Measurements from ENCODE around the gene CCNYL1.
"Not testable (repeated sequence)": the region's sequence is repeated elsewhere in the genome, so short reads cannot be mapped to it uniquely, and the experiment has no call there.

CCNYL1 gene

DNA sequence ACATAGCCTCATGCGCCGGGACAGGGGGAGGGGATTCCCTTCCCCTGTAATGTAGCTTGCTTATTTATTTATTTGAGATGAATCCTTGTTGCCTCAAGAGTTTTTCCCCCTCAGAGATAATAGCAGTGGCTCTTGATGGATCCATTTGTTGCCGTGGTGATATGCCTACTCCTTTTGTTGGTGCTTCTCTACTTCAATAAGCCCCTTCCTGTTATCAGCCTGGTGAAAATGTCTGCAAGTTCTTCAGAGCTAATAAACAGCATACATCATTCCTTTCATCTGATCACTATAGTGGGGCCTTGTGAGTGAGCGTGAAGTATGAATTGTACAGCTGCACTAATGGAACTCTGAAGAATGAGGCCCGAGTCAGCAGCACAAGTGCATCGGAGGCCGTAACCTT is 38.9 kb downstream of the CCNYL1 start:
- Histone ChIP-seq H3K9me3 (no peaks in the 10 kb centered on the region), H3K4me3 (no peak overlapping the region), H3K27me3 (no peaks in the 10 kb centered on the region), H3K27ac (no peak overlapping the region), H3K36me3 (peaks cover 4 to 42% (median 27%) of the 10 kb centered on the region in 3 donors), H3K4me1 (no peaks in the 10 kb centered on the region)
- DNase-seq = no peak
- intact Hi-C loops (cut with DNase I; ENCODE audit: low total_unique reads) = no loop called here
- TF ChIP-seq, protein P1, sequence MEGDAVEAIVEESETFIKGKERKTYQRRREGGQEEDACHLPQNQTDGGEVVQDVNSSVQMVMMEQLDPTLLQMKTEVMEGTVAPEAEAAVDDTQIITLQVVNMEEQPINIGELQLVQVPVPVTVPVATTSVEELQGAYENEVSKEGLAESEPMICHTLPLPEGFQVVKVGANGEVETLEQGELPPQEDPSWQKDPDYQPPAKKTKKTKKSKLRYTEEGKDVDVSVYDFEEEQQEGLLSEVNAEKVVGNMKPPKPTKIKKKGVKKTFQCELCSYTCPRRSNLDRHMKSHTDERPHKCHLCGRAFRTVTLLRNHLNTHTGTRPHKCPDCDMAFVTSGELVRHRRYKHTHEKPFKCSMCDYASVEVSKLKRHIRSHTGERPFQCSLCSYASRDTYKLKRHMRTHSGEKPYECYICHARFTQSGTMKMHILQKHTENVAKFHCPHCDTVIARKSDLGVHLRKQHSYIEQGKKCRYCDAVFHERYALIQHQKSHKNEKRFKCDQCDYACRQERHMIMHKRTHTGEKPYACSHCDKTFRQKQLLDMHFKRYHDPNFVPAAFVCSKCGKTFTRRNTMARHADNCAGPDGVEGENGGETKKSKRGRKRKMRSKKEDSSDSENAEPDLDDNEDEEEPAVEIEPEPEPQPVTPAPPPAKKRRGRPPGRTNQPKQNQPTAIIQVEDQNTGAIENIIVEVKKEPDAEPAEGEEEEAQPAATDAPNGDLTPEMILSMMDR (IDR thresholded peaks at IDR 0.05) = no peak

DNA sequence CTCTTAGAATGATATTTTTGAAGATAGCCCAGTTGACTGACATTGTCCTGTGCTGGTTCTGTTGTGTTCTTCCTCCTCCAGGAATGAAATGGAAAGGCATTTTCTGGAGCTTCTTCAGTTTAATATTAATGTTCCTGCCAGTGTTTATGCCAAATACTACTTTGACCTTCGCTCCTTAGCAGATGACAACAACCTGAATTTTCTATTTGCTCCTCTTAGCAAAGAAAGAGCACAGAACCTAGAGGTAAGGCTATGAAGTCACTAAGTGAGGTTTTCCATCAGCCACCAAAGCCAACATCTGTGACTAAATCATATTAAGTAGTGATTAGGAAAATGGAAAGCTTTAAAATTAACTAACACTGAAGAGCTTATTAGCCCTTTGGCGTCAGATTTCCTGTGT is 39.4 kb downstream of the CCNYL1 start:
- TF ChIP-seq, protein P1 (IDR thresholded peaks at IDR 0.05) = no peak
- intact Hi-C loops (cut with DNase I; ENCODE audit: low total_unique reads) = no loop called here
- no peak for DNase-seq
- Histone ChIP-seq H3K27ac (no peak overlapping the region), H3K4me3 (no peak overlapping the region), H3K9me3 (no peaks in the 10 kb centered on the region), H3K36me3 (peaks cover 4 to 42% (median 27%) of the 10 kb centered on the region in 3 donors), H3K27me3 (no peaks in the 10 kb centered on the region), H3K4me1 (no peaks in the 10 kb centered on the region)

GRCh38 chr2:207753688-207754087 is 42.2 kb downstream of the CCNYL1 start:
- DNase-seq; H3K9me3 ChIP-seq; H3K27me3 ChIP-seq; H3K4me1 ChIP-seq; H3K27ac ChIP-seq; H3K4me3 ChIP-seq; intact Hi-C loops (cut with DNase I; ENCODE audit: low total_unique reads): not testable (repeated sequence)
- H3K36me3 ChIP-seq = peaks cover 0 to 32% (median 18%) of the 10 kb centered on the region in 3 donors

GRCh38 chr2:207754498-207755383 is 43.3 kb downstream of the CCNYL1 start:
- Histone ChIP-seq H3K4me1 (no peaks in the 10 kb centered on the region), H3K27ac (no peak overlapping the region), H3K9me3 (no peaks in the 10 kb centered on the region), H3K27me3 (no peaks in the 10 kb centered on the region), H3K36me3 (peaks cover 0 to 32% (median 18%) of the 10 kb centered on the region in 3 donors), H3K4me3 (no peak overlapping the region)
- TF ChIP-seq, protein P1 (IDR thresholded peaks at IDR 0.05) = no peak
- no peak for DNase-seq
- intact Hi-C loops (cut with DNase I; ENCODE audit: low total_unique reads) = no loop called here

DNA sequence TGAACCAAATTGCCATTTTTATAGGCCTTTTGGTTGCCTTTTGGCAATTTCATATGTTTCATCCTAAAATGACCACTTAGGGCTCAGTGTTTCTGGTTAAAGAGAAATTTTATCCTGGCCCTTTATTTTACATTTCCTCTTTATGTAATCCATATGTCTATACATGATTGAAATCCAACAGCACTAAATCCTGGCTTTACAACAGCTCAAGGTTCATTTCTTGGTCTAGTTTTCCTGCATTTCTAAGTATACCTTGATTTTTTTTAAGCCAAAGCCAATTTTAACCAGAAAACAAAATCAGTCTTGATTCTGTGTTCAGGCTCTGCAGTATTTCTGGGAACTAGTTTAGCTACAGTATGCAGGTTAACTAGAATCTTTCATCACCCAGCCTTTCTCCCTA is 46.6 kb downstream of the CCNYL1 start:
- no peak for DNase-seq
- H3K27ac ChIP-seq = no peak overlapping the region
- no peaks in the 10 kb centered on the region for H3K4me1 ChIP-seq
- intact Hi-C loops (cut with DNase I; ENCODE audit: low total_unique reads) = no loop called here
- H3K27me3 ChIP-seq = no peaks in the 10 kb centered on the region
- no peak overlapping the region for H3K4me3 ChIP-seq
- TF ChIP-seq, protein P1 (IDR thresholded peaks at IDR 0.05) = no peak
- no peaks in the 10 kb centered on the region for H3K9me3 ChIP-seq
- H3K36me3 ChIP-seq = peaks cover 0 to 23% (median 4%) of the 10 kb centered on the region in 3 donors

- no peak overlapping the region for H3K27ac ChIP-seq
- TF ChIP-seq, protein P1 (IDR thresholded peaks at IDR 0.05) = no peak
- DNase-seq = no peak
- no peaks in the 10 kb centered on the region for H3K9me3 ChIP-seq
- H3K36me3 ChIP-seq = peaks cover 7 to 9% (median 8%) of the 10 kb centered on the region in 3 donors
- intact Hi-C loops (cut with DNase I; ENCODE audit: low total_unique reads) = loop anchor here (10.0 kb wide), 1 partner anchor 265 kb away; the partner anchor contains the start of gene PLEKHM3
- H3K4me3 ChIP-seq = no peak overlapping the region
- no peaks in the 10 kb centered on the region for H3K4me1 ChIP-seq
- no peaks in the 10 kb centered on the region for H3K27me3 ChIP-seq
These were observed 48.5 kb downstream of the CCNYL1 start for GRCh38 chr2:207759890-207760289.

All from tibial artery (tissue), 4 donors.